HEK293 (cell line): ENCODE measurements around the gene CREB3L1.

Source experiments
- CTCF ChIA-PET: fragments of 350-600 bp; formaldehyde crosslinking; extraction: SDS; loops from one replicate; lab custom pipeline; 2021; ENCODE audit warnings: antibody characterized with exemption; lab: Yijun Ruan, JAX
- POLR2A ChIA-PET: fragments of 300-600 bp; formaldehyde crosslinking; extraction: SDS; loops from one replicate; lab custom pipeline; 2020; ENCODE audit warnings: antibody characterized with exemption, inconsistent platforms; lab: Yijun Ruan, JAX
- H3K27ac ChIP-seq: fragments of 200-500 bp; sonication (Bioruptor generic); 2 replicates; pipeline ENCODE4 v1.5.1; 2014; ENCODE audit warnings: low read depth, low read length, control low read depth, inconsistent platforms; ENCODE audit errors: extremely low read depth
- H3K36me3 ChIP-seq, 2 experiments: fragments of 200-500 bp in 1 of 2; sonication (Bioruptor generic) in 1 of 2; 1 replicate in 1 of 2; 2 replicates in 1 of 2; pipeline ENCODE4 v1.5.1; 2014 to 2017; ENCODE audit warnings: inconsistent platforms in 2 of 2, low read length in 2 of 2; ENCODE audit not compliant: control insufficient read depth in 2 of 2, insufficient read depth in 1 of 2
- H3K4me1 ChIP-seq: fragments of 200-500 bp; sonication (Bioruptor generic); 2 replicates; pipeline ENCODE4 v1.5.1; 2014; ENCODE audit warnings: mild to moderate bottlenecking, low read length, inconsistent platforms; ENCODE audit not compliant: control insufficient read depth, insufficient read depth
- H3K4me3 ChIP-seq: 2 replicates; pipeline ENCODE4 v1.5.1; 2011; ENCODE audit warnings: low read depth, mild to moderate bottlenecking, control low read depth, low read length, moderate library complexity
- H3K9me3 ChIP-seq: fragments of 200-500 bp; sonication (Bioruptor generic); 2 replicates; pipeline ENCODE4 v1.5.1; 2014; ENCODE audit warnings: low read depth, low read length, inconsistent platforms; ENCODE audit not compliant: control insufficient read depth, insufficient read depth
- GLI4 ChIP-seq: fragments of 450-650 bp; formaldehyde crosslinking; IDR thresholded peaks from 2 replicates; pipeline ENCODE4 v1.5.1; 2016; ENCODE audit warnings: missing biosample characterization, missing genetic modification characterization
- HIC1 ChIP-seq: fragments of 450-650 bp; formaldehyde crosslinking; IDR thresholded peaks from 2 replicates; pipeline ENCODE4 v1.5.1; 2016; ENCODE audit warnings: missing biosample characterization, missing genetic modification characterization
- HOXC10 ChIP-seq: sonication (generic); formaldehyde crosslinking; IDR thresholded peaks from 2 replicates; pipeline ENCODE4 v1.8.1; 2023; ENCODE audit warnings: mild to moderate bottlenecking, missing genetic modification reagents
- IKZF3 ChIP-seq: fragments of 450-650 bp; IDR thresholded peaks from 2 replicates; pipeline ENCODE4 v1.5.0; 2018; ENCODE audit warnings: missing biosample characterization, mild to moderate bottlenecking, missing genetic modification characterization, moderate library complexity
- KLF8 ChIP-seq: fragments of 450-650 bp; formaldehyde crosslinking; IDR thresholded peaks from 2 replicates; pipeline ENCODE4 v1.5.1; 2016; ENCODE audit warnings: missing biosample characterization, missing genetic modification characterization
- SCRT1 ChIP-seq: fragments of 450-650 bp; formaldehyde crosslinking; IDR thresholded peaks from 2 replicates; pipeline ENCODE4 v1.5.1; 2016; ENCODE audit warnings: missing biosample characterization, missing genetic modification characterization, borderline replicate concordance
- SCRT2 ChIP-seq: fragments of 450-650 bp; formaldehyde crosslinking; IDR thresholded peaks from 2 replicates; pipeline ENCODE4 v1.5.1; 2016; ENCODE audit warnings: missing biosample characterization, missing genetic modification characterization
- WT1 ChIP-seq: fragments of 450-650 bp; formaldehyde crosslinking; IDR thresholded peaks from 2 replicates; pipeline ENCODE4 v1.5.1; 2016; ENCODE audit warnings: missing biosample characterization, missing genetic modification characterization
- ZBTB49 ChIP-seq: fragments of 450-650 bp; formaldehyde crosslinking; IDR thresholded peaks from 2 replicates; pipeline ENCODE4 v1.5.1; 2016; ENCODE audit warnings: missing biosample characterization, missing genetic modification characterization, low read depth
- ZNF23 ChIP-seq: fragments of 450-650 bp; formaldehyde crosslinking; IDR thresholded peaks from 2 replicates; pipeline ENCODE4 v1.5.1; 2016; ENCODE audit warnings: missing biosample characterization, missing genetic modification characterization, borderline replicate concordance
- ZNF239 ChIP-seq: fragments of 450-650 bp; formaldehyde crosslinking; IDR thresholded peaks from 2 replicates; pipeline ENCODE4 v1.5.1; 2016; ENCODE audit warnings: missing biosample characterization, missing genetic modification characterization
- ZNF274 ChIP-seq, 2 experiments: fragments of 200-500 bp in 1 of 2; fragments of 450-650 bp in 1 of 2; sonication (Bioruptor generic) in 1 of 2; formaldehyde crosslinking in 1 of 2; IDR thresholded peaks; 2 replicates each; pipeline versions ENCODE4 v1.5.1 to v1.6.1; 2014 to 2016; ENCODE audit warnings: borderline replicate concordance in 1 of 2, inconsistent platforms in 1 of 2, low read length in 1 of 2, missing biosample characterization in 1 of 2, missing genetic modification characterization in 1 of 2
- ZNF529 ChIP-seq: fragments of 450-650 bp; formaldehyde crosslinking; IDR thresholded peaks from 2 replicates; pipeline ENCODE4 v1.5.1; 2017; ENCODE audit warnings: missing genetic modification characterization, missing biosample characterization; ENCODE audit not compliant: insufficient replicate concordance
- ZNF530 ChIP-seq: fragments of 450-650 bp; formaldehyde crosslinking; IDR thresholded peaks from 2 replicates; pipeline ENCODE4 v1.5.1; 2016; ENCODE audit warnings: low read depth, missing biosample characterization, missing genetic modification characterization
- ZNF544 ChIP-seq: fragments of 450-650 bp; formaldehyde crosslinking; IDR thresholded peaks from 2 replicates; pipeline ENCODE4 v1.5.0; 2017; ENCODE audit warnings: missing biosample characterization, missing genetic modification characterization
- ZNF580 ChIP-seq: fragments of 450-650 bp; formaldehyde crosslinking; IDR thresholded peaks from 2 replicates; pipeline ENCODE4 v1.5.1; 2016; ENCODE audit warnings: missing biosample characterization, missing genetic modification characterization
- ZNF747 ChIP-seq: fragments of 450-650 bp; formaldehyde crosslinking; IDR thresholded peaks from 2 replicates; pipeline ENCODE4 v1.5.1; 2016; ENCODE audit warnings: missing biosample characterization, missing genetic modification characterization
- ZNF777 ChIP-seq: fragments of 450-650 bp; formaldehyde crosslinking; IDR thresholded peaks from 2 replicates; pipeline ENCODE4 v1.5.1; 2017; ENCODE audit warnings: missing biosample characterization, missing genetic modification characterization, borderline replicate concordance
- ZNF843 ChIP-seq: fragments of 450-650 bp; formaldehyde crosslinking; IDR thresholded peaks from 2 replicates; pipeline ENCODE4 v1.5.1; 2016; ENCODE audit warnings: missing biosample characterization, missing genetic modification characterization
- ZSCAN16 ChIP-seq: fragments of 450-650 bp; formaldehyde crosslinking; IDR thresholded peaks from 2 replicates; pipeline ENCODE4 v1.5.1; 2016; ENCODE audit warnings: missing biosample characterization, missing genetic modification characterization
- ZSCAN18 ChIP-seq: fragments of 450-650 bp; formaldehyde crosslinking; IDR thresholded peaks from 2 replicates; pipeline ENCODE4 v1.5.1; 2016; ENCODE audit warnings: missing biosample characterization, missing genetic modification characterization
- ZSCAN30 ChIP-seq: fragments of 450-650 bp; IDR thresholded peaks from 2 replicates; pipeline ENCODE4 v1.5.1; 2018; ENCODE audit warnings: missing biosample characterization, mild to moderate bottlenecking, missing genetic modification characterization, moderate library complexity
- TF ChIP-seq, protein P1 (sequence below): fragments of 450-650 bp; formaldehyde crosslinking; IDR thresholded peaks from 2 replicates; pipeline ENCODE4 v1.5.1; 2017; ENCODE audit warnings: missing biosample characterization, mild to moderate bottlenecking, missing genetic modification characterization, moderate library complexity
- TF ChIP-seq, protein P2 (sequence below): fragments of 450-650 bp; formaldehyde crosslinking; IDR thresholded peaks from 2 replicates; pipeline ENCODE4 v1.5.1; 2017; ENCODE audit warnings: missing biosample characterization, missing genetic modification characterization

The CREB3L1 gene

DNA sequence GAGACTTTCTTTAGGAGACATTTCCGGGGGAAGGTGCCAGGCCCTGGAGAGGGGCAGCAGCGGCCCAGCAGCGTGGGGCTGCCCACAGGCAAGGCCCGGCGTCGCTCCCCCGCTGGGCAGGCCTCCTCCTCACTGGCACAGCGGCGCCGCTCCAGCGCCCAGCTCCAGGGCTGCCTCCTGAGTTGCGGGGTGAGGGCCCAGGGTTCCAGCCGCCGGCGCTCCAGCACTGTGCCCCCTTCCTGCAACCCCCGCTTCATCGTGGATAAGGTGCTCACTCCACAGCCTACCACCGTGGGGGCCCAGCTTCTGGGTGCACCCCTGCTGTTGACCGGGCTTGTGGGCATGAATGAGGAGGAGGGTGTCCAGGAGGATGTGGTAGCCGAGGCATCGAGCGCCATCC is 88.8 kb downstream of the CREB3L1 start (continued):
- TF ChIP-seq ZNF529 (tag by site-specific recombination) (no peak), ZBTB49 (tag by site-specific recombination) (no peak), IKZF3 (tag by site-specific recombination) (no peak), ZNF239 (no peak), ZNF274 (IDR thresholded peaks at IDR 0.05; ENCODE audit: low read length) (no peak), ZNF274 (tag by site-specific recombination; IDR thresholded peaks at IDR 0.05; ENCODE audit: borderline replicate concordance) (no peak), ZSCAN18 (tag by site-specific recombination) (no peak)

- ChIA-PET CTCF (interaction anchor here (0.5 to 5.6 kb wide), 7 partner anchors 17 to 818 kb away, joined by 3 to 98 read pairs (median 3); partner anchors contain the start of genes DGKZ and ZNF408), POLR2A (no interaction called here)
- H3K4me3 ChIP-seq: no peak overlapping the region
- peaks cover 0 to 39% of the 10 kb centered on the region in 2 experiments; a peak in 1 of 3 replicates for H3K36me3 ChIP-seq
- H3K9me3 ChIP-seq: no peaks in the 10 kb centered on the region
- no peak overlapping the region for H3K27ac ChIP-seq
- peaks cover 3% of the 10 kb centered on the region for H3K4me1 ChIP-seq
- TF ChIP-seq, protein P1, sequence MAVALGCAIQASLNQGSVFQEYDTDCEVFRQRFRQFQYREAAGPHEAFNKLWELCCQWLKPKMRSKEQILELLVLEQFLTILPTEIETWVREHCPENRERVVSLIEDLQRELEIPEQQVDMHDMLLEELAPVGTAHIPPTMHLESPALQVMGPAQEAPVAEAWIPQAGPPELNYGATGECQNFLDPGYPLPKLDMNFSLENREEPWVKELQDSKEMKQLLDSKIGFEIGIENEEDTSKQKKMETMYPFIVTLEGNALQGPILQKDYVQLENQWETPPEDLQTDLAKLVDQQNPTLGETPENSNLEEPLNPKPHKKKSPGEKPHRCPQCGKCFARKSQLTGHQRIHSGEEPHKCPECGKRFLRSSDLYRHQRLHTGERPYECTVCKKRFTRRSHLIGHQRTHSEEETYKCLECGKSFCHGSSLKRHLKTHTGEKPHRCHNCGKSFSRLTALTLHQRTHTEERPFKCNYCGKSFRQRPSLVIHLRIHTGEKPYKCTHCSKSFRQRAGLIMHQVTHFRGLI: no peak
- TF ChIP-seq ZNF777 (tag by site-specific recombination) (no peak), ZNF843 (tag by site-specific recombination) (no peak), SCRT2 (tag by site-specific recombination) (no peak), HIC1 (no peak), ZNF23 (tag by site-specific recombination) (no peak), ZNF544 (tag by site-specific recombination) (no peak), ZSCAN16 (no peak), ZSCAN30 (tag by site-specific recombination) (no peak), ZNF529 (tag by site-specific recombination) (no peak), HOXC10 (CRISPR knock-in tag) (no peak), GLI4 (tag by site-specific recombination) (no peak), WT1 (tag by site-specific recombination) (no peak), ZNF580 (no peak), ZNF530 (no peak), SCRT1 (tag by site-specific recombination) (no peak), KLF8 (tag by site-specific recombination) (no peak), ZNF747 (tag by site-specific recombination) (no peak)
- TF ChIP-seq, protein P2, sequence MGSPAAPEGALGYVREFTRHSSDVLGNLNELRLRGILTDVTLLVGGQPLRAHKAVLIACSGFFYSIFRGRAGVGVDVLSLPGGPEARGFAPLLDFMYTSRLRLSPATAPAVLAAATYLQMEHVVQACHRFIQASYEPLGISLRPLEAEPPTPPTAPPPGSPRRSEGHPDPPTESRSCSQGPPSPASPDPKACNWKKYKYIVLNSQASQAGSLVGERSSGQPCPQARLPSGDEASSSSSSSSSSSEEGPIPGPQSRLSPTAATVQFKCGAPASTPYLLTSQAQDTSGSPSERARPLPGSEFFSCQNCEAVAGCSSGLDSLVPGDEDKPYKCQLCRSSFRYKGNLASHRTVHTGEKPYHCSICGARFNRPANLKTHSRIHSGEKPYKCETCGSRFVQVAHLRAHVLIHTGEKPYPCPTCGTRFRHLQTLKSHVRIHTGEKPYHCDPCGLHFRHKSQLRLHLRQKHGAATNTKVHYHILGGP: no peak
- TF ChIP-seq, all 188 proteins: peak for 0
Observed at GRCh38 chr11:46366661-46367161, 89.2 kb downstream of the CREB3L1 start.
